Gastroesophageal sphincter (tissue), 2 donors: ENCODE data around the gene CROCC2.

ENCODE experiments used
- POLR2A ChIP-seq, 2 donors: fragments of 450-650 bp; IDR thresholded peaks; one replicate each; pipeline ENCODE4 v1.6.1; 2017; ENCODE audit warnings: antibody characterized with exemption in 2 of 2, mild to moderate bottlenecking in 2 of 2, moderate library complexity in 1 of 2
- POLR2AphosphoS5 ChIP-seq: sonication (generic); formaldehyde crosslinking; IDR thresholded peaks from one replicate; pipeline ENCODE4 v1.6.1; 2017; ENCODE audit warnings: antibody characterized with exemption

GRCh38 chr2:241000831-241001321, 94.7 kb downstream of the CROCC2 start:
- TF ChIP-seq POLR2AphosphoS5 (no peak), POLR2A (IDR thresholded peaks at IDR 0.05) (no peak)
